Measurements from ENCODE around the gene PRKCB. TPM values are rescaled to one million over a fixed set of nuclear protein-coding genes. Genes with fewer than 3 reads are reported as not detected.

Gene PRKCB
- total RNA-seq, 4 donors from 2014 or later, result 10.7 to 23.9 (median 18.2) TPM

DNA sequence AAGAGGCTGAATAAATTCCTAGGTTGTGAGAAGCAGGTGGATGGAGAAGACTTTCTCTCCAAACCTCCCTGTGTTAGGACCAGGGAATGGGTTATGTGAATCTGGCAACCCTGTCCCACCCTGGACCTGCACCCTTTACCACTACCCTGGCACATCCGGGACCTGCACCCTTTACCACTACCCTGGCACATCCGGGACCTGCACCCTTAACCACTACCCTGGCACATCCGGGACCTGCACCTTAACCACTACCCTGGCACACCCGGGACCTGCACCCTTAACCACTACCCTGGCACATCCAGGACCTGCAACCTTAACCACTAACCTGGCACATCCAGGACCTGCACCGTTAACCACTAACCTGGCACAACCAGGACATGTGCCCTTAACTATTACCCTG lies 213.3 kb downstream of the PRKCB start:
- Histone ChIP-seq H3K27me3 (peaks cover 18% of the 10 kb centered on the region), H3K4me1 (no peaks in the 10 kb centered on the region), H3K9me3 (peaks cover 0 to 8% (median 0%) of the 10 kb centered on the region in 3 donors), H3K36me3 (no peaks in the 10 kb centered on the region), H3K4me3 (no peak overlapping the region), H3K27ac (no peak overlapping the region)
- no CpG with 5 or more reads among the region's 5 CpGs for WGBS, 2 donors (ENCODE audit: low coverage in 1 of 2)
- TF ChIP-seq POLR2AphosphoS5 (IDR thresholded peaks at IDR 0.05), result no peak
- no peak for TF ChIP-seq POLR2A (IDR thresholded peaks at IDR 0.05)
- TF ChIP-seq, protein P1, sequence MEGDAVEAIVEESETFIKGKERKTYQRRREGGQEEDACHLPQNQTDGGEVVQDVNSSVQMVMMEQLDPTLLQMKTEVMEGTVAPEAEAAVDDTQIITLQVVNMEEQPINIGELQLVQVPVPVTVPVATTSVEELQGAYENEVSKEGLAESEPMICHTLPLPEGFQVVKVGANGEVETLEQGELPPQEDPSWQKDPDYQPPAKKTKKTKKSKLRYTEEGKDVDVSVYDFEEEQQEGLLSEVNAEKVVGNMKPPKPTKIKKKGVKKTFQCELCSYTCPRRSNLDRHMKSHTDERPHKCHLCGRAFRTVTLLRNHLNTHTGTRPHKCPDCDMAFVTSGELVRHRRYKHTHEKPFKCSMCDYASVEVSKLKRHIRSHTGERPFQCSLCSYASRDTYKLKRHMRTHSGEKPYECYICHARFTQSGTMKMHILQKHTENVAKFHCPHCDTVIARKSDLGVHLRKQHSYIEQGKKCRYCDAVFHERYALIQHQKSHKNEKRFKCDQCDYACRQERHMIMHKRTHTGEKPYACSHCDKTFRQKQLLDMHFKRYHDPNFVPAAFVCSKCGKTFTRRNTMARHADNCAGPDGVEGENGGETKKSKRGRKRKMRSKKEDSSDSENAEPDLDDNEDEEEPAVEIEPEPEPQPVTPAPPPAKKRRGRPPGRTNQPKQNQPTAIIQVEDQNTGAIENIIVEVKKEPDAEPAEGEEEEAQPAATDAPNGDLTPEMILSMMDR (IDR thresholded peaks at IDR 0.05), result no peak
- TF ChIP-seq EP300 (IDR thresholded peaks at IDR 0.05), result no peak
- no peak for ATAC-seq

DNA sequence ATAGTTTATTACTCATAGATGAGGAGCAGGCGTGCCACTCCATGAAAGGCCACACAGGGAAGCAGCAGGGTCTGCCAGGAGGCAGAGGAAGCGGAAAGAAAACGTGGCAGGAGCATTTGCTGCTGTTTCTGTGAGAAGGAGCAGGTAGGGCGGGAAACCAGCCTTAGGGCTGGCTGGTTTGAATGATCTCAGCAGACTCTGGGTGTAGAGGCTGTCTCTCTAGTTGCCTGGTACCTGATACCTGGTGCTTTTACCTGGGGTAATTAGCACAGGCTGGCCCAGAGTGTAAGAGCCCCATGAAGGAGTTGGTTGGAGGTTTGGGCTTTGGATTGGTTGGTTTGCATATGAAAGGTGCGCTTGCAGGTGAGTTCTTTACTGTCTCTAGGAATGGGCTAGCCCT lies 215.3 kb downstream of the PRKCB start:
- WGBS, 2 donors (ENCODE audit: low coverage in 1 of 2), result 43% methylated on average over 4 of the region's 5 CpGs; no CpG with 5 or more reads in 1 of the 2 donors
- TF ChIP-seq, protein P1 (IDR thresholded peaks at IDR 0.05), result no peak
- TF ChIP-seq POLR2AphosphoS5 (IDR thresholded peaks at IDR 0.05) (no peak), POLR2A (IDR thresholded peaks at IDR 0.05) (no peak), EP300 (IDR thresholded peaks at IDR 0.05) (no peak)
- ATAC-seq, result no peak

DNA sequence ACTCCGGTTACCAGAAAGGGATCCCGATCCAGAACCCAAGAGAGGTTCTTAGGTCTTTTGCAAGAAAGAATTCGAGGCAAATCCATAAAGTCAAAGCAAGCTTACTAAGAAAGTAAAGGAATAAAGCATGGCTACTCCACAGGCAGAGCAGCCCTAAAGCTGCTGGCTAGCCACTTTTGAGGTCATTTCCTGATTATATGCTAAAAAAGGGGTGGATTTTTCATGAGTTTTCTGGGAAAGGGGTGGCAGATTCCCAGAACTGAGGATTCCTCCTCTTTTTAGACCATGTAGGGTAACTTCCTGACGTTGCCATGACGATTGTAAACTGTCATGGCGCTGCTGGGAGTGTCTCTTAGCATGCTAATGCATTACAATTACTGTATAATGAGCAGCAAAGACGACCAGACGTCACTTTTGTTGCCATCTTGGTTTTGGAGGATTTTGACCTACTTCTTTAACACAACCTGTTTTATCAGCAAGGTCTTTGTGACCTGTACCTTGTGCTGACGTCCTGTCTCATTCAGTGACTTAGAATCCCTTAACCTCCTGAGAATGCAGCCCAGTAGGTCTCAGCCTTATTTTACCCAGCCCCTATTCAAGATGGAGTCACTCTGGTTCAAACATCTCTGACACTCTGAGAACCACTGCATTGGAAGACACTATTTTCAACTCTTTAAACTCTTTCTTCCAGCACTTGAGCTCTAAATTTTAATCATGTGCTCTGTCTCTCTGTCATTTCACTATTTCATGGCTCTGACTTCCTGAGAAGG lies 216.7 kb downstream of the PRKCB start:
- H3K9me3 ChIP-seq, result peaks cover 0 to 8% (median 0%) of the 10 kb centered on the region in 3 donors
- H3K36me3 ChIP-seq, result no peaks in the 10 kb centered on the region
- 72 to 77% methylated on average over 6 to 8 of the region's 9 CpGs for WGBS, 2 donors (ENCODE audit: low coverage in 1 of 2)
- TF ChIP-seq, protein P1 (IDR thresholded peaks at IDR 0.05), result no peak
- TF ChIP-seq POLR2AphosphoS5 (IDR thresholded peaks at IDR 0.05), result no peak
- no peak for TF ChIP-seq EP300 (IDR thresholded peaks at IDR 0.05)
- no peak for TF ChIP-seq POLR2A (IDR thresholded peaks at IDR 0.05)
- no peak overlapping the region for H3K27ac ChIP-seq
- no peak overlapping the region for H3K4me3 ChIP-seq
- peaks cover 45% of the 10 kb centered on the region for H3K27me3 ChIP-seq
- no peaks in the 10 kb centered on the region for H3K4me1 ChIP-seq
- ATAC-seq, result no peak

More for the DNA sequence above, 215.3 kb downstream of the PRKCB start:
- Histone ChIP-seq H3K36me3 (no peaks in the 10 kb centered on the region), H3K4me3 (no peak overlapping the region), H3K4me1 (no peaks in the 10 kb centered on the region), H3K27me3 (peaks cover 37% of the 10 kb centered on the region), H3K27ac (no peak overlapping the region), H3K9me3 (peaks cover 0 to 8% (median 0%) of the 10 kb centered on the region in 3 donors)

DNA sequence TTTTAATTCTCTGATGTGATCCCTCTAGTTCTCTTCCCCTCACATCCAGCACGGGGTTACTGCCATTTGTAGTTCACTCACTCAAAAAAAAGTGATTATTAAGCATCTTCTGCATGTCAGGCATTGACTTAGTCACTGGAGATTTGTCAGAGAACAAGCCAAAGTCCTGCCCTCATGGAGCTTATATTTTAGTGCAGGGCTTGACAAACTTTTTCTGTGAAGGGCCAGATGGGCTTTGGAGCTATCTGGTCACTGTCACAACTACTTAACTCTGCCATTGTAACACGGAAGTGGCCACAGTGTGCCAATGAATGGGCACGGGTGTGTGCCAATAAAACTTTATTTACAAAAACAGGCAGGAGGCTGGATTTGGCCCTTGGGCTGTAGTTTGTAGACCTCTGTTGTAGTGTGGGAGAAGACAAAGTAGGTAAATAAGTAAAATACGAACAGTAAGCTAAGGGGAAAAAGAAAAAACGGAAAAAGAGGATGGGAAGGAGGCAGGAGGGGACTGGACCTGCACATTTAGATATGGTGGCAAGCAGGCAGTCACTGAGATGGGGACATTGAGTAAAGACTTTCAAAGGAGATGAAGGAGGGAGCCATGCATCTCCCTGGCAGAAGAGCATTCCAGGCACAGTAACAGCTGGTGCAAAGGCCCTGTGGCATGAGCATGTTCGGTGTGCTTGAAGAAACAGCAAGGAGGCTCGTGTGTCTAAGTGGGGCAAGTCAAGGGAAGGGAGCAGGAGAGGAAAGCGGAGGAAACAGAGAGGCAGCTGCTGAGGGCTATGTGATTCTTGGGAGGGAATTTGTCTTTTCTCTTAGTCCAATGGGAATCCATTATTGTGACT lies 217.5 kb downstream of the PRKCB start:
- no peaks in the 10 kb centered on the region for H3K4me1 ChIP-seq
- 78 to 88% methylated on average over 8 of the region's 8 CpGs for WGBS, 2 donors (ENCODE audit: low coverage in 1 of 2)
- no peak for ATAC-seq
- peaks cover 45% of the 10 kb centered on the region for H3K27me3 ChIP-seq
- H3K4me3 ChIP-seq, result no peak overlapping the region
- peaks cover 0 to 8% (median 0%) of the 10 kb centered on the region in 3 donors for H3K9me3 ChIP-seq
- H3K36me3 ChIP-seq, result no peaks in the 10 kb centered on the region
- no peak for TF ChIP-seq POLR2AphosphoS5 (IDR thresholded peaks at IDR 0.05)
- no peak for TF ChIP-seq POLR2A (IDR thresholded peaks at IDR 0.05)
- TF ChIP-seq, protein P1 (IDR thresholded peaks at IDR 0.05), result no peak
- no peak for TF ChIP-seq EP300 (IDR thresholded peaks at IDR 0.05)
- no peak overlapping the region for H3K27ac ChIP-seq

All from gastroesophageal sphincter (tissue), 4 donors.